ENCODE data around the gene ARID5A. TPM values are rescaled to one million over a fixed set of nuclear protein-coding genes. Genes with fewer than 3 reads are reported as not detected.
"Not testable (repeated sequence)": the region's sequence is repeated elsewhere in the genome, so short reads cannot be mapped to it uniquely, and the experiment has no call there.

Gene ARID5A
- total RNA-seq, 1 donor from 2014 or later = 9.9 TPM

DNA sequence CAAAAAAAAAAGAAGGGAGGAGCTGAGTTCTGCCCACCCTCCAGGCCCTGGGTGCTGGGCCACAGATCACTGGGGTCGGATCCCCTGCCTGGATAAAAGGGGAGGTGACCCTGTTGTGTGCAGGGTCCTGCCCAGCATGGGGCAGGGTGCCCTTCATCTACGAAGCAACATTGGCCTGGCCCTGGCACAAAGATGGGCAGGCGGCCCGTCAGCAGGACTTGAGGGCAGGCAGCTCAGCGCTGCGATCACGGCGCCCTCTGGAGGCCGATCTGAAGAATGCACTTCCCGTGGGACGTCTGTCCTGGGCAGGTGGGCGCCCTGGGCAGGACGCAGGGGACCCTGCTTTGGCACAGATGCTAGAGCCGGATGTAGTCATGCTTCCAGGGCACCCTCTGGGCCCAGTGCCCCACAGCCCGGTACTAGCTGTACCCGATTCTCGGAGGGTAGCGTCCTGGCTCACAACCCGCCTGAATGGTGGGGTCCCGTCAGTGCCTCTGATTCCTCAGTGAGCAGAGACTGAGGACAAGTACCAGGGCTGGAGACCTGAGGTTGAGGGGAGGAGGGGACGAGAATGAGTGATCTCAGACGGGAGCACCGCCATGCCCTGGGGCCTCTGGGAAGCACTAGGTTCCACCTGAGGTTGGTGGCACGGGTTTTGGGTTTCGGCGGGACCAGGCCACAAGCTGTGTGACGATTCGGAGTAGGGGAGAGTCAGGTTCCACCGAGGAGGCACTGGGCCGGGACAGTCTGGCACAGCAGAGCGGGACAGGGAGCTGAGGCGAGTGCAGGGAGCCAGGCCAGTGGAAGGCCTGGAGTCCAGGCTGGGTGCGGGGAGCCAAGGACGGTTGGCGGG lies 18.0 kb downstream of the ARID5A start:
- Histone ChIP-seq H3K27me3 (ENCODE audit: control insufficient read depth in 3 of 3, insufficient read depth in 3 of 3, low read length in 3 of 3) (no peaks in the 10 kb centered on the region), H3K9me3 (ENCODE audit: control insufficient read depth in 3 of 3, low read length in 3 of 3) (no peaks in the 10 kb centered on the region), H3K4me1 (ENCODE audit: control insufficient read depth in 3 of 3, insufficient read depth in 3 of 3, low read length in 3 of 3) (peaks cover 10 to 34% (median 23%) of the 10 kb centered on the region in 3 donors), H3K36me3 (ENCODE audit: control insufficient read depth in 3 of 3, insufficient read depth in 3 of 3, low read length in 3 of 3) (peaks cover 16 to 37% (median 22%) of the 10 kb centered on the region in 3 donors), H3K9ac (ENCODE audit: low read depth in 1 of 3, low read length in 3 of 3) (peak overlapping the region; percentile 63 to 82 (median 80)), H3K27ac (ENCODE audit: low read depth, low read length) (peak overlapping the region; percentile 72), H3K4me3 (ENCODE audit: low read length in 3 of 3) (peak overlapping the region; percentile 39 to 73 (median 51))

DNA sequence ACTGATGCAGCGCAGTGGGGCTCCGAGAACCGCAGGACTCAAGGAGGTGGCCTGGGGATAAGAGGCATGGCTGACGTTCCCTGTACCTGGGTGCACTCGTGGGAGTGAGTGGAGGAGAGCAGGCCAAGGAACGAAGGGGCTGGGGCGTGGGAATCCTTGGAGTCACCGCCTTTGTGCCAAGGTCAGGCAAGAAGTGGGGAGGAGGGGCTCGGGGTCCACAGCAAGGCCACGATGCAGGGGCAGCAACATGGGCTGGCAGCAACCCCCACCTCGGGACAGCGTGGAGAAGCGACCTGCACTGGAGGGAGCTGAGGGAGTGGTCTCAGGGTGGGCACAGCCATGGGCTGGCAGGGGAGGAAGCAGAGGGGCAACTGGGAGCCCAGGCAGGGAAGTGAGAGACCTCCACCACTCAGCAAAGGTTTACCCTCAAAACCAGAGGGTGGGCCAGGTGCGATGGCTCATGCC lies 18.6 kb downstream of the ARID5A start:
- Histone ChIP-seq H3K27me3 (ENCODE audit: control insufficient read depth in 3 of 3, insufficient read depth in 3 of 3, low read length in 3 of 3) (no peaks in the 10 kb centered on the region), H3K9ac (ENCODE audit: low read depth in 1 of 3, low read length in 3 of 3) (peak overlapping the region; percentile 63 to 82 (median 80)), H3K27ac (ENCODE audit: low read depth, low read length) (peak overlapping the region; percentile 72), H3K4me3 (ENCODE audit: low read length in 3 of 3) (peak overlapping the region; percentile 39 to 73 (median 51)), H3K4me1 (ENCODE audit: control insufficient read depth in 3 of 3, insufficient read depth in 3 of 3, low read length in 3 of 3) (peaks cover 10 to 30% (median 20%) of the 10 kb centered on the region in 3 donors), H3K9me3 (ENCODE audit: control insufficient read depth in 3 of 3, low read length in 3 of 3) (no peaks in the 10 kb centered on the region), H3K36me3 (ENCODE audit: control insufficient read depth in 3 of 3, insufficient read depth in 3 of 3, low read length in 3 of 3) (peaks cover 15 to 33% (median 18%) of the 10 kb centered on the region in 3 donors)

DNA sequence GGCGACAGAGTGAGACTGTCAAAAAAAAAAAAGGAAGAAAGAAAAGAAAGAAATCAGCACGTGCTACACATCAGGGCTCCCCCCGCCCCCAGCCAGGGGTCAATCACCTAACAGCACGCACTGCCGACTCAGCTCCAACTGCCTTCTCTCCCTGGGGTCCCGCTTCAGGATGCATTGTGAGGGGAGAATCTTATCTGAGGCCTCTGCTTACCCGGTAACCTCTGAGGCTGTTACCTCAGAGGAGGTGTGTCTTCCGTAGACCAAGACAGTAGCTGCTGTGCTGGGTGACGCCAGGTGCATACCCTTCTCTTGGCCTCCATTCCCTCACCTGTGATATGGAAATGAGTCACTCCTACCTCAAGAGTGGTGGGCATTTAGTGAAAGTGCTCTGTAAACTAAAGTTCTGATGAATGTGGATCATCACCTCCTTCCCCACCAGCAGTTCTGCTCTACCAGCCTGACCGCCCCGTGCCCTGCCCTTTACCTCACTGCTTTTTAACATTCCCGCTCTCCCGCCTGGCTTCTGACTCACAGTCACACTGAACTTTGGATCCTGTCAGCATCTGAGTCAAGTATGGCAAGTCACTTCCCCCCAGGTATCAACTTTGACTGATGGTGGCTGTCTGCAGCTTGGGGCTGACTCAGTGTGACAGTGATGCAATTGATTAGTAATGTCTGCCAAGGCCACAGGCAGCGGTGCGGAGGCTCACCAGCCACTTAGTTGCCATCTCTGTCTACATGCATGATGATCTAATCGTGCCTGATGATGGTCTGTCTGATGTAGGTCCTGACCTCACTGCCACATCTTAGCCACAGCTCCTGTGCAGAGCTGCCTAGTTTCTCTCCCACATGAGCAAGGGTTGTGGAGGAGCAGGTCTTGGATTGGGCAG lies 20.1 kb downstream of the ARID5A start:
- Histone ChIP-seq H3K27ac (ENCODE audit: low read depth, low read length) (no peak overlapping the region), H3K4me3 (ENCODE audit: low read length in 3 of 3) (no peak overlapping the region), H3K36me3 (ENCODE audit: control insufficient read depth in 3 of 3, insufficient read depth in 3 of 3, low read length in 3 of 3) (peaks cover 6 to 18% (median 7%) of the 10 kb centered on the region in 3 donors), H3K27me3 (ENCODE audit: control insufficient read depth in 3 of 3, insufficient read depth in 3 of 3, low read length in 3 of 3) (no peaks in the 10 kb centered on the region), H3K9ac (ENCODE audit: low read depth in 1 of 3, low read length in 3 of 3) (no peak overlapping the region), H3K9me3 (ENCODE audit: control insufficient read depth in 3 of 3, low read length in 3 of 3) (no peaks in the 10 kb centered on the region), H3K4me1 (ENCODE audit: control insufficient read depth in 3 of 3, insufficient read depth in 3 of 3, low read length in 3 of 3) (peaks cover 10 to 30% (median 20%) of the 10 kb centered on the region in 3 donors)

DNA sequence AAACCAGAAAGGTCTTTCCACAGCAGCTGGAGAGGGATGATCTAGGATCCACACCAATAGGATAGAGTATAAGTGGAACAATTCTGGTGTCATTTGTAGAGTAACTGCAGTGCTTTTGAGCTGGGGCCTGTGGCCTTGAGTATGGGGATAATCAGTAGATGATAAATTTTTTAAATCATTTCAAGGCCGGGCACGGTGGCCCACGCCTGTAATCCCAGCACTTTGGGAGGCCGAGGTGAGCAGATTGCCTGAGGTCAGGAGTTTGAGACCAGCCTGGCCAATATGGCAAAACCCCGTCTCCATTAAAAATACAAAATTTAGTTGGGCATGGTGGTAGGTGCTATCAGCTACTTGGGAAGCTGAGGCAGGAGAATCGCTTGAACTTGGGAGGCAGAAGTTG lies 20.9 kb downstream of the ARID5A start:
- not testable (repeated sequence) for H3K27ac ChIP-seq (ENCODE audit: low read depth, low read length); H3K9ac ChIP-seq (ENCODE audit: low read depth in 1 of 3, low read length in 3 of 3); H3K4me3 ChIP-seq (ENCODE audit: low read length in 3 of 3); H3K9me3 ChIP-seq (ENCODE audit: control insufficient read depth in 3 of 3, low read length in 3 of 3); H3K27me3 ChIP-seq (ENCODE audit: control insufficient read depth in 3 of 3, insufficient read depth in 3 of 3, low read length in 3 of 3)
- Histone ChIP-seq H3K36me3 (ENCODE audit: control insufficient read depth in 3 of 3, insufficient read depth in 3 of 3, low read length in 3 of 3) (peaks cover 0 to 11% (median 0%) of the 10 kb centered on the region in 3 donors), H3K4me1 (ENCODE audit: control insufficient read depth in 3 of 3, insufficient read depth in 3 of 3, low read length in 3 of 3) (peaks cover 10 to 30% (median 20%) of the 10 kb centered on the region in 3 donors)

DNA sequence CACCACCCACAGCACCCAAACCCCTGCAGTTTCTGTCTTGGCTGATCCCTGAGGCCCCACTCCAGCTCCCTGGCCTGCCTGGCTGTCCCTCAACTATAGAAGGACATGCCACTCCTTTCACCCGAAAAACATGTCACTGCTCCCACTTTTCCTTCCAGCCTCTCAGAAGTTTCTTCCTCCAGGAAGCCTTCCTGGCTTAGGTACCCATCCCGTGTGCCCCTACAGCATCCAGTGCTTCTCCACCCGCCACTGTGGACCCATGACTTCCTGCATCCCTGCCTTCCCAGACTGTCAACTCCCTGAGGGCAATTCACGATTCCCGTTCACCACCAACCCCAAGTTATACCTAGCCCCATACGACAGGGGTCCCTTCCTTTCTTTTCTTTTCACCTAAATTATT lies 21.5 kb downstream of the ARID5A start:
- H3K4me1 ChIP-seq (ENCODE audit: control insufficient read depth in 3 of 3, insufficient read depth in 3 of 3, low read length in 3 of 3) = peaks cover 10 to 25% (median 20%) of the 10 kb centered on the region in 3 donors
- peaks cover 0 to 3% (median 0%) of the 10 kb centered on the region in 3 donors for H3K9me3 ChIP-seq (ENCODE audit: control insufficient read depth in 3 of 3, low read length in 3 of 3)
- H3K4me3 ChIP-seq (ENCODE audit: low read length in 3 of 3) = no peak overlapping the region

GRCh38 chr2:96558485-96558884 lies 21.9 kb downstream of the ARID5A start:
- H3K4me1 ChIP-seq (ENCODE audit: control insufficient read depth in 3 of 3, insufficient read depth in 3 of 3, low read length in 3 of 3) = peaks cover 10 to 25% (median 20%) of the 10 kb centered on the region in 3 donors
- H3K4me3 ChIP-seq (ENCODE audit: low read length in 3 of 3) = no peak overlapping the region
- peaks cover 0 to 1% (median 0%) of the 10 kb centered on the region in 3 donors for H3K36me3 ChIP-seq (ENCODE audit: control insufficient read depth in 3 of 3, insufficient read depth in 3 of 3, low read length in 3 of 3)
- H3K9ac ChIP-seq (ENCODE audit: low read depth in 1 of 3, low read length in 3 of 3) = no peak overlapping the region
- H3K27ac ChIP-seq (ENCODE audit: low read depth, low read length) = no peak overlapping the region
- H3K9me3 ChIP-seq (ENCODE audit: control insufficient read depth in 3 of 3, low read length in 3 of 3) = peaks cover 0 to 3% (median 0%) of the 10 kb centered on the region in 3 donors
- H3K27me3 ChIP-seq (ENCODE audit: control insufficient read depth in 3 of 3, insufficient read depth in 3 of 3, low read length in 3 of 3) = no peaks in the 10 kb centered on the region

More for the DNA sequence above, 21.5 kb downstream of the ARID5A start:
- Histone ChIP-seq H3K36me3 (ENCODE audit: control insufficient read depth in 3 of 3, insufficient read depth in 3 of 3, low read length in 3 of 3) (peaks cover 0 to 5% (median 0%) of the 10 kb centered on the region in 3 donors), H3K9ac (ENCODE audit: low read depth in 1 of 3, low read length in 3 of 3) (no peak overlapping the region), H3K27ac (ENCODE audit: low read depth, low read length) (no peak overlapping the region), H3K27me3 (ENCODE audit: control insufficient read depth in 3 of 3, insufficient read depth in 3 of 3, low read length in 3 of 3) (no peaks in the 10 kb centered on the region)

- Histone ChIP-seq H3K27ac (ENCODE audit: low read depth, low read length) (no peak overlapping the region), H3K36me3 (ENCODE audit: control insufficient read depth in 3 of 3, insufficient read depth in 3 of 3, low read length in 3 of 3) (peaks cover 0 to 3% (median 0%) of the 10 kb centered on the region in 3 donors), H3K4me1 (ENCODE audit: control insufficient read depth in 3 of 3, insufficient read depth in 3 of 3, low read length in 3 of 3) (no peaks in the 10 kb centered on the region), H3K27me3 (ENCODE audit: control insufficient read depth in 3 of 3, insufficient read depth in 3 of 3, low read length in 3 of 3) (no peaks in the 10 kb centered on the region), H3K9ac (ENCODE audit: low read depth in 1 of 3, low read length in 3 of 3) (no peak overlapping the region), H3K4me3 (ENCODE audit: low read length in 3 of 3) (no peak overlapping the region), H3K9me3 (ENCODE audit: control insufficient read depth in 3 of 3, low read length in 3 of 3) (peaks cover 0 to 3% (median 0%) of the 10 kb centered on the region in 3 donors)
These were observed 27.5 kb downstream of the ARID5A start for GRCh38 chr2:96564026-96564425.

DNA sequence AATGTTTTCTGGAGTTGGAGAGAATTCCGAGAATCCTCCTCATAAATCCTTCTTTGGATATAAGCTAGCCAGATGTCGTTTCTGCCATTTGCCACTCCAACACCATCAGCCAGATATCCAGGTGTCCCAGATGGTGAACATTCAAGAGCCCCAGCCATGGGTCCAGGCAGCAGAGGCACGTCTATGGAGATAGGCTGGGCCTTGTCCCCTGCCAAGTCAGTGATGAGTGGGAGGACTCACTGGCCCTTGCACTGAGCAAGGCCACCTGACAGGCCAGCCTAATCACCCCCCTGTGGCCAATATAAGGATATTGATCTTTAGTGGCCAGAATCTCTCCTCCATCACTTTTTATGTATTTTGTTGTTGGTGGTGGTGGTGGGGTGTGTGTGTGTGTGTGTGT lies 28.0 kb downstream of the ARID5A start:
- Histone ChIP-seq H3K4me1 (ENCODE audit: control insufficient read depth in 3 of 3, insufficient read depth in 3 of 3, low read length in 3 of 3) (no peaks in the 10 kb centered on the region), H3K9me3 (ENCODE audit: control insufficient read depth in 3 of 3, low read length in 3 of 3) (peaks cover 0 to 3% (median 0%) of the 10 kb centered on the region in 3 donors), H3K9ac (ENCODE audit: low read depth in 1 of 3, low read length in 3 of 3) (no peak overlapping the region), H3K27ac (ENCODE audit: low read depth, low read length) (no peak overlapping the region), H3K4me3 (ENCODE audit: low read length in 3 of 3) (no peak overlapping the region), H3K27me3 (ENCODE audit: control insufficient read depth in 3 of 3, insufficient read depth in 3 of 3, low read length in 3 of 3) (no peaks in the 10 kb centered on the region), H3K36me3 (ENCODE audit: control insufficient read depth in 3 of 3, insufficient read depth in 3 of 3, low read length in 3 of 3) (peaks cover 0 to 3% (median 0%) of the 10 kb centered on the region in 3 donors)

- Histone ChIP-seq H3K4me1 (ENCODE audit: control insufficient read depth in 3 of 3, insufficient read depth in 3 of 3, low read length in 3 of 3) (no peaks in the 10 kb centered on the region), H3K9ac (ENCODE audit: low read depth in 1 of 3, low read length in 3 of 3) (no peak overlapping the region), H3K9me3 (ENCODE audit: control insufficient read depth in 3 of 3, low read length in 3 of 3) (peaks cover 0 to 3% (median 0%) of the 10 kb centered on the region in 3 donors), H3K27me3 (ENCODE audit: control insufficient read depth in 3 of 3, insufficient read depth in 3 of 3, low read length in 3 of 3) (no peaks in the 10 kb centered on the region), H3K36me3 (ENCODE audit: control insufficient read depth in 3 of 3, insufficient read depth in 3 of 3, low read length in 3 of 3) (peaks cover 0 to 3% (median 0%) of the 10 kb centered on the region in 3 donors), H3K4me3 (ENCODE audit: low read length in 3 of 3) (no peak overlapping the region), H3K27ac (ENCODE audit: low read depth, low read length) (no peak overlapping the region)
These were observed 28.6 kb downstream of the ARID5A start for GRCh38 chr2:96565111-96565510.
